ENCODE measurements around the gene ECI1.
A peak's percentile ranks its signal among the peaks of the same experiment; 100 is the strongest.
"Not testable (repeated sequence)": the region's sequence is repeated elsewhere in the genome, so short reads cannot be mapped to it uniquely, and the experiment has no call there.

The ECI1 gene

GRCh38 chr16:2257726-2258125 is 6.3 kb upstream of the ECI1 start:
- DNase-seq (ENCODE audit: low read depth in 1 of 2, low spot score in 1 of 2) = no peak

GRCh38 chr16:2256531-2257140 is 5.2 kb upstream of the ECI1 start:
- no peak for DNase-seq (ENCODE audit: low read depth in 1 of 2, low spot score in 1 of 2)

- DNase-seq (ENCODE audit: low read depth in 1 of 2, low spot score in 1 of 2) = no peak
Observed at GRCh38 chr16:2253293-2253692, 1.9 kb upstream of the ECI1 start.

GRCh38 chr16:2252806-2253148 is 1.4 kb upstream of the ECI1 start:
- DNase-seq (ENCODE audit: low read depth in 1 of 2, low spot score in 1 of 2) = no peak

- DNase-seq (ENCODE audit: low read depth in 1 of 2, low spot score in 1 of 2) = peak; percentile 17 to 26
Observed at GRCh38 chr16:2250652-2251295, 613 bp downstream of the ECI1 start.

GRCh38 chr16:2246301-2246885 is 5.0 kb downstream of the ECI1 start:
- DNase-seq (ENCODE audit: low read depth in 1 of 2, low spot score in 1 of 2) = no peak

- DNase-seq (ENCODE audit: low read depth in 1 of 2, low spot score in 1 of 2) = no peak
Observed at GRCh38 chr16:2244926-2245795, 6.2 kb downstream of the ECI1 start.

GRCh38 chr16:2244301-2244700 is 7.1 kb downstream of the ECI1 start:
- DNase-seq (ENCODE audit: low read depth in 1 of 2, low spot score in 1 of 2) = no peak

GRCh38 chr16:2243781-2244180 is 7.6 kb downstream of the ECI1 start:
- no peak for DNase-seq (ENCODE audit: low read depth in 1 of 2, low spot score in 1 of 2)

- no peak for DNase-seq (ENCODE audit: low read depth in 1 of 2, low spot score in 1 of 2)
Observed at GRCh38 chr16:2243031-2243528, 8.3 kb downstream of the ECI1 start.

GRCh38 chr16:2242598-2242997 is 8.8 kb downstream of the ECI1 start:
- no peak for DNase-seq (ENCODE audit: low read depth in 1 of 2, low spot score in 1 of 2)

GRCh38 chr16:2240331-2240730 is 11.1 kb downstream of the ECI1 start:
- DNase-seq (ENCODE audit: low read depth in 1 of 2, low spot score in 1 of 2) = not testable (repeated sequence)

GRCh38 chr16:2238838-2239675 is 12.3 kb downstream of the ECI1 start:
- no peak for DNase-seq (ENCODE audit: low read depth in 1 of 2, low spot score in 1 of 2)

GRCh38 chr16:2238150-2238837 is 13.1 kb downstream of the ECI1 start:
- no peak for DNase-seq (ENCODE audit: low read depth in 1 of 2, low spot score in 1 of 2)

GRCh38 chr16:2237493-2238149 is 13.8 kb downstream of the ECI1 start:
- no peak for DNase-seq (ENCODE audit: low read depth in 1 of 2, low spot score in 1 of 2)

- no peak for DNase-seq (ENCODE audit: low read depth in 1 of 2, low spot score in 1 of 2)
Observed at GRCh38 chr16:2237102-2237482, 14.3 kb downstream of the ECI1 start.

GRCh38 chr16:2236337-2237101 is 14.9 kb downstream of the ECI1 start, which contains the start of gene DNASE1L2:
Gene DNASE1L2 (plus strand): TSS chr16:2236444. CDS start chr16:2236817, 373 bp downstream.
- DNase-seq (ENCODE audit: low read depth in 1 of 2, low spot score in 1 of 2) = no peak

- DNase-seq (ENCODE audit: low read depth in 1 of 2, low spot score in 1 of 2) = no peak
Observed at GRCh38 chr16:2235695-2236336, 15.6 kb downstream of the ECI1 start.
